ENCODE results near the gene SMPD3.
A peak's percentile ranks its signal among the peaks of the same experiment; 100 is the strongest.

The SMPD3 gene

DNA sequence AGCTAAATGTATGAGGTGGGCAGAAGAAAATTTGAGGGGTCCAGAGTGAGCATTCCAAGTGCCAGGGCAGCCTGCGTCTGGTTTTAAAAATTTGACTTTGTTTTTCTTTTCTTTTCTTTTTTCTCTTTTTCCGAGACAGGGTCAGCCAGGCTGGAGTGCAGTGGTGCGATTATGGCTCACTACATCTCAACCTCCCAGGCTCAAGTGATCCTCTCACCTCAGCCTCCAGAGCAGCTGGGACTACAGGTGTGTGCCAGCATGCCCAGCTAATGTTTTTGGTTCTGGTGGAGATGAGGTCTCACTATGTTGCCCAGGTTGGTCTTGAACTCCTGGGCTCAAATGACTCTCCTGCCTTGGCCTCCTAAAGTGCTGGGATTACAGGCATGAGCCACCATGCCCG is 15.6 kb downstream of the SMPD3 start:
- Mint-ChIP-seq H3K4me3 (no peak overlapping the region), H3K27ac (no peak overlapping the region), H3K36me3 (ENCODE audit: low read depth) (no peaks in the 10 kb centered on the region), H3K4me1 (ENCODE audit: low read depth) (peaks cover 5% of the 10 kb centered on the region), H3K9me3 (peaks cover 14% of the 10 kb centered on the region), H3K27me3 (ENCODE audit: low read depth) (peaks cover 36% of the 10 kb centered on the region)

DNA sequence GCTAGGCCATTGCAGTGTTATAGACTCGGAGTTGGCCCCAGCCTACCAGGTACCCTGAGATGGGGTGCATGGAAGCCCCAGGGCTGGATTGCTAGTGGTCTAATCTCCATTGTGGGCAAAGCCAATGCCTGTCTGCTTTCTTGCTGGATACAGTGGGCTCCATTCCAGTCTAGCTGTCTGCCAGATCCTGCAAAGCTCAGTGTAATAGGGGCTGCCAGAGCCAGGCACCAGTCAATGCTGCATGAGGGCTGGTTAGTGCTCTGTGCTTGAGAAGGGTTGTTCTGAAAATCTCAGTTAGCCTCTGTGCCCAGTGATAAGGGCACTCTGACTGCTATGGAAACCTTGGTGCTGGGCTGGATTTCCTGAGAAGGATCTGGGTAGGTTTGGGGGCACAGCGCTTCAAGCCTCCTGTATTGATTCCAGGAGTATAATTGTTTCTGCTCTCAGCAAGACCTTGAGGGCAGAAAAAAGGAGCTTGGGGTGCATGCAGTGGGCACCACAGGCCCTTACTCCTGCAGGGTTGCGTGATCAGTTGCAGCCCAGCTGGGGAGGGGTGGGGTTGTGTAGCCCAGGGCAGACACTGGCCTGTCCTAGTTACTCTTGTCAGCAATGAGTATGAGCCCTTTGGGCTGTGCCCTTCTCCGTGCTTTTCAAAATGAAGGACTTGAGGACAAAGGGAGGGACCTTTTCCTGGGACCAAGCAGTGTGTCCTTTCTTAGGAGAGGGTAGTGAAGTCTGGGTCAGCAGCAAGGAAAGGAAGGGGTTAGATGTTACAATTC is 19.0 kb downstream of the SMPD3 start:
- H3K27me3 Mint-ChIP-seq (ENCODE audit: low read depth) = peaks cover 33% of the 10 kb centered on the region
- H3K36me3 Mint-ChIP-seq (ENCODE audit: low read depth) = no peaks in the 10 kb centered on the region
- H3K4me1 Mint-ChIP-seq (ENCODE audit: low read depth) = peaks cover 3% of the 10 kb centered on the region
- no peaks in the 10 kb centered on the region for H3K9me3 Mint-ChIP-seq
- no peak overlapping the region for H3K4me3 Mint-ChIP-seq
- H3K27ac Mint-ChIP-seq = no peak overlapping the region

- Mint-ChIP-seq H3K4me3 (no peak overlapping the region), H3K27me3 (ENCODE audit: low read depth) (peaks cover 32% of the 10 kb centered on the region), H3K4me1 (ENCODE audit: low read depth) (peaks cover 3% of the 10 kb centered on the region), H3K36me3 (ENCODE audit: low read depth) (no peaks in the 10 kb centered on the region), H3K9me3 (no peaks in the 10 kb centered on the region), H3K27ac (no peak overlapping the region)
Measured at GRCh38 chr16:68427649-68428303, 20.5 kb downstream of the SMPD3 start.

- no peak overlapping the region for H3K27ac Mint-ChIP-seq
- no peaks in the 10 kb centered on the region for H3K36me3 Mint-ChIP-seq (ENCODE audit: low read depth)
- H3K27me3 Mint-ChIP-seq (ENCODE audit: low read depth) = peaks cover 34% of the 10 kb centered on the region
Measured at GRCh38 chr16:68426347-68426652, 22.0 kb downstream of the SMPD3 start.

GRCh38 chr16:68425498-68426346 is 22.6 kb downstream of the SMPD3 start:
- Mint-ChIP-seq H3K4me1 (ENCODE audit: low read depth) (peaks cover 3% of the 10 kb centered on the region), H3K27ac (no peak overlapping the region), H3K27me3 (ENCODE audit: low read depth) (peaks cover 33% of the 10 kb centered on the region), H3K9me3 (no peaks in the 10 kb centered on the region), H3K4me3 (no peak overlapping the region), H3K36me3 (ENCODE audit: low read depth) (no peaks in the 10 kb centered on the region)

More at GRCh38 chr16:68426347-68426652, 22.0 kb downstream of the SMPD3 start:
- H3K9me3 Mint-ChIP-seq = no peaks in the 10 kb centered on the region
- no peak overlapping the region for H3K4me3 Mint-ChIP-seq
- H3K4me1 Mint-ChIP-seq (ENCODE audit: low read depth) = peaks cover 3% of the 10 kb centered on the region

GRCh38 chr16:68423771-68424170 is 24.5 kb downstream of the SMPD3 start:
- H3K27me3 Mint-ChIP-seq (ENCODE audit: low read depth) = peaks cover 25% of the 10 kb centered on the region
- H3K4me3 Mint-ChIP-seq = no peak overlapping the region
- no peaks in the 10 kb centered on the region for H3K9me3 Mint-ChIP-seq
- peaks cover 11% of the 10 kb centered on the region for H3K4me1 Mint-ChIP-seq (ENCODE audit: low read depth)
- H3K36me3 Mint-ChIP-seq (ENCODE audit: low read depth) = peaks cover 3% of the 10 kb centered on the region
- H3K27ac Mint-ChIP-seq = no peak overlapping the region

GRCh38 chr16:68422396-68422960 is 25.8 kb downstream of the SMPD3 start:
- Mint-ChIP-seq H3K36me3 (ENCODE audit: low read depth) (peaks cover 5% of the 10 kb centered on the region), H3K27me3 (ENCODE audit: low read depth) (peaks cover 16% of the 10 kb centered on the region), H3K4me1 (ENCODE audit: low read depth) (peaks cover 23% of the 10 kb centered on the region), H3K9me3 (no peaks in the 10 kb centered on the region), H3K27ac (no peak overlapping the region), H3K4me3 (no peak overlapping the region)

GRCh38 chr16:68421076-68421475 is 27.2 kb downstream of the SMPD3 start:
- Mint-ChIP-seq H3K27me3 (ENCODE audit: low read depth) (peaks cover 13% of the 10 kb centered on the region), H3K36me3 (ENCODE audit: low read depth) (peaks cover 8% of the 10 kb centered on the region), H3K4me1 (ENCODE audit: low read depth) (peaks cover 35% of the 10 kb centered on the region), H3K9me3 (no peaks in the 10 kb centered on the region), H3K27ac (no peak overlapping the region), H3K4me3 (no peak overlapping the region)

DNA sequence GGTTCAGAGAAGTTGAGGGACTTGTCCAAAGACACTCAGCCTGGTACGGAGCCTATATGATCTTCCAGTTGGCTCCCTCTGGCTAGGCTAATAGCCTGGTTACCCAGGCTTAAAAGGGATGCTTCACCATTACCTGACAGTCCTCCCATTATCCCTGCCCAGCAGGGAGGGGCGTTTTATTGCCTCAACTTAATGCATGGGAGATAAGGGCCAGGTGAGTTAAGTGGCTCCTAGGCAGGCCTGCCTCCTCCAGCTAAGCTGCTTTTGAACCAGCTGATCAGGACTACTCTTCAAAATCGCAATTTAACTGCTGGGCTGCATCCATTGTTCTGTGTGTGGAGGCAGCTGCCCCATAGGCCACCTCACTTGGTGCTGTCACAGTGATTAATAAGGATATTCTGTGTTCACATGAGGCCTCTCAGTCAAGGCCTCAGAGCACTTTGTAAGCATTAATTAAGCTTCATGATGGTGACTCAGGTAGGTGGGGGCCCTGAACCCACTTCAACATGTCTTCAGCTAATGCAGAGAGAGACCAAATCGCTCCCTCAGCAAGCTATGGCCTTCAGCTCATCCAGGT is 27.9 kb downstream of the SMPD3 start:
- H3K27me3 Mint-ChIP-seq (ENCODE audit: low read depth) = peaks cover 11% of the 10 kb centered on the region
- peaks cover 8% of the 10 kb centered on the region for H3K36me3 Mint-ChIP-seq (ENCODE audit: low read depth)
- peaks cover 33% of the 10 kb centered on the region for H3K4me1 Mint-ChIP-seq (ENCODE audit: low read depth)
- H3K27ac Mint-ChIP-seq = no peak overlapping the region
- H3K4me3 Mint-ChIP-seq = no peak overlapping the region
- no peaks in the 10 kb centered on the region for H3K9me3 Mint-ChIP-seq

DNA sequence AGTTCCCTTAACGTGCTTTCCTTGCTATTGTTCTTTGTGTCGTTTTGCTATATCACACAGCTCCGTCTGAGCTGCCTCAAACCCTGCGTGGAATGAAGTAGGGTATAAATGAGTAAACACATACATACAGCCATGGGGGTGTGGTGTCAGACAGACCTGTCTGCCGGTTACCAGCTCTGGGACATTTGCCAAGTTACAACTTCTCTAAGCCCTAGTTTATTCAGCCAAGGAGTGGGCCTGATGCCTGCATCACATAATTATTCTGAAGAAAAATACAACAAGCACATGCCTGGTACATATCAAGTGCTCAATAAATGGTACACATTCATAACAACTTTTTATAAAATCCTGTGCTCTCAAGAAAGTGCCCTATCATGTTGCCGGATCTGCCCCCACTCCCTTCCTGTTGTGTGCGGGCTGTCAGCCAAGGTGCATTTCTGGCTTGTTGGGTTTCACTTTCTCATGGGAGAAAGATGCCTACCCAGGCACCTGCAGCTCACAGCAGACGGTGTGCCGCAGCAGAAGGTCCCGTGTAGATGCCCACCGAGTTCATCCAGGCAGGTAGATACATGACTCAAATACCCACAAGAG is 30.5 kb downstream of the SMPD3 start:
- Mint-ChIP-seq H3K27ac (peak overlapping the region; percentile 94), H3K4me3 (peak overlapping the region; percentile 72), H3K36me3 (ENCODE audit: low read depth) (peaks cover 8% of the 10 kb centered on the region), H3K27me3 (ENCODE audit: low read depth) (peaks cover 10% of the 10 kb centered on the region), H3K9me3 (no peaks in the 10 kb centered on the region), H3K4me1 (ENCODE audit: low read depth) (peaks cover 33% of the 10 kb centered on the region)

GRCh38 chr16:68416057-68417046 is 32.0 kb downstream of the SMPD3 start:
- Mint-ChIP-seq H3K4me3 (no peak overlapping the region), H3K27ac (peak overlapping the region; percentile 37)

DNA sequence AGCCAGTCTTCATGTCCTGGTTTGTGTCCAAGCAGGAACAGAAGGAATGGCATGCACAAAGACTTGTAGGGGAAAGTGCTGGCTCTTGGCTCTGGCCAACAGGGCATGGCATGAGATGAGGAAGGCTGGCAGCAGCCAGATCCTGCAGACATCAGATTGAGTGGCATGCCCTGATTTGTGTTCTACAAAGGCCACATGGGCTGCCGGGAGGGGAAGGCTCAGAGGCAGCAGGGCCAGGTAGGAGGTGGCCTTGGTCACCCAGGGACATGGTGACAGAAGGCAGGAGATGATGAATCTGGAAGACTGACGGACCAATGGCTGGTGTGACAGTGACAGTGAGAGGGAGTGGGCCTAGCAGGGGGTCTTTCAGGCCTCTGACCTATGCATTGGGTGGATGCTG is 33.7 kb downstream of the SMPD3 start:
- Mint-ChIP-seq H3K4me3 (no peak overlapping the region), H3K27me3 (ENCODE audit: low read depth) (peaks cover 5% of the 10 kb centered on the region), H3K9me3 (no peaks in the 10 kb centered on the region), H3K4me1 (ENCODE audit: low read depth) (peaks cover 41% of the 10 kb centered on the region), H3K27ac (no peak overlapping the region), H3K36me3 (ENCODE audit: low read depth) (peaks cover 8% of the 10 kb centered on the region)

More at GRCh38 chr16:68416057-68417046, 32.0 kb downstream of the SMPD3 start:
- Mint-ChIP-seq H3K27me3 (ENCODE audit: low read depth) (peaks cover 5% of the 10 kb centered on the region), H3K4me1 (ENCODE audit: low read depth) (peaks cover 39% of the 10 kb centered on the region), H3K9me3 (no peaks in the 10 kb centered on the region), H3K36me3 (ENCODE audit: low read depth) (peaks cover 8% of the 10 kb centered on the region)

- H3K36me3 Mint-ChIP-seq (ENCODE audit: low read depth) = no peaks in the 10 kb centered on the region
- no peaks in the 10 kb centered on the region for H3K9me3 Mint-ChIP-seq
- H3K27me3 Mint-ChIP-seq (ENCODE audit: low read depth) = peaks cover 17% of the 10 kb centered on the region
- no peak overlapping the region for H3K4me3 Mint-ChIP-seq
- no peak overlapping the region for H3K27ac Mint-ChIP-seq
- peaks cover 18% of the 10 kb centered on the region for H3K4me1 Mint-ChIP-seq (ENCODE audit: low read depth)
Measured at GRCh38 chr16:68412061-68412460, 36.2 kb downstream of the SMPD3 start.

Data from T-helper 1 cell treated with Interleukin-12 subunit alpha and Interleukin-12 subunit beta and Interleukin-4 antibody, amounts not matched to agents 30 μg/mL and 1 μg/mL, for 36 hours (primary cell).